Esophagus squamous epithelium (tissue), 4 donors: ENCODE measurements around the gene HECTD2.

Experiments
- CTCF ChIP-seq, 6 experiments: fragments of 450-650 bp in 4 of 6; fragments of 200-600 bp in 2 of 6; sonication (generic) in 2 of 6; IDR thresholded peaks; one replicate each; pipeline ENCODE4 v1.5.1; 2016 to 2019; ENCODE audit warnings: antibody characterized with exemption in 6 of 6, mild to moderate bottlenecking in 4 of 6, moderate library complexity in 4 of 6
- POLR2A ChIP-seq, 4 donors: fragments of 450-650 bp; IDR thresholded peaks; one replicate each; pipeline ENCODE4 v1.6.1; 2017; ENCODE audit warnings: antibody characterized with exemption in 4 of 4, mild to moderate bottlenecking in 4 of 4, moderate library complexity in 3 of 4

- TF ChIP-seq CTCF (IDR thresholded peaks at IDR 0.05) (no peak), POLR2A (IDR thresholded peaks at IDR 0.05) (no peak)
These were observed 50.5 kb downstream of the HECTD2 start for GRCh38 chr10:91460681-91461080.
